NCI-H748 (cell line): ENCODE results near the gene BMP4.
A peak's percentile ranks its signal among the peaks of the same experiment; 100 is the strongest.

Source experiments
- DNase-seq: peaks from one replicate; lab custom pipeline; 2025; ENCODE audit not compliant: unreplicated experiment; lab: John Stamatoyannopoulos, UW

Gene BMP4

GRCh38 chr14:53947094-53947445 is 9.6 kb downstream of the BMP4 start:
- no peak for DNase-seq

GRCh38 chr14:53946404-53947093 is 10.1 kb downstream of the BMP4 start:
- DNase-seq, result no peak

GRCh38 chr14:53946071-53946403 is 10.6 kb downstream of the BMP4 start:
- no peak for DNase-seq

GRCh38 chr14:53943751-53944083 is 12.9 kb downstream of the BMP4 start:
- no peak for DNase-seq

- no peak for DNase-seq
Observed at GRCh38 chr14:53942970-53943750, 13.5 kb downstream of the BMP4 start.

GRCh38 chr14:53938136-53938837 is 18.3 kb downstream of the BMP4 start:
- no peak for DNase-seq

- DNase-seq, result no peak
Observed at GRCh38 chr14:53934778-53935414, 21.7 kb downstream of the BMP4 start.

- DNase-seq, result no peak
Observed at GRCh38 chr14:53932966-53933365, 23.7 kb downstream of the BMP4 start.

- peak; percentile 48 for DNase-seq
Observed at GRCh38 chr14:53929871-53930715, 26.5 kb downstream of the BMP4 start.

- no peak for DNase-seq
Observed at GRCh38 chr14:53927171-53927570, 29.5 kb downstream of the BMP4 start.

GRCh38 chr14:53925201-53925766 is 31.3 kb downstream of the BMP4 start:
- no peak for DNase-seq

GRCh38 chr14:53924753-53925152 is 31.9 kb downstream of the BMP4 start:
- DNase-seq, result no peak

- DNase-seq, result no peak
Observed at GRCh38 chr14:53921027-53921426, 35.6 kb downstream of the BMP4 start.

- DNase-seq, result no peak
Observed at GRCh38 chr14:53916239-53916638, 40.4 kb downstream of the BMP4 start.

GRCh38 chr14:53915364-53916014 is 41.1 kb downstream of the BMP4 start:
- DNase-seq, result no peak

- DNase-seq, result no peak
Observed at GRCh38 chr14:53912021-53912420, 44.6 kb downstream of the BMP4 start.

- no peak for DNase-seq
Observed at GRCh38 chr14:53908416-53908815, 48.2 kb downstream of the BMP4 start.

- DNase-seq, result no peak
Observed at GRCh38 chr14:53902307-53902706, 54.3 kb downstream of the BMP4 start.

GRCh38 chr14:53900499-53900898 is 56.1 kb downstream of the BMP4 start:
- no peak for DNase-seq
